B cell (primary cell): Measurements from ENCODE around the gene MNT.

Experiments used
- CTCF ChIP-seq: fragments of 200-600 bp; IDR thresholded peaks from one replicate; pipeline ENCODE4 v1.8.0; 2022; ENCODE audit warnings: antibody characterized with exemption, mild to moderate bottlenecking
- EZH2 ChIP-seq: IDR thresholded peaks from 2 replicates; pipeline ENCODE4 v1.6.1; 2012; ENCODE audit warnings: borderline replicate concordance, low read depth, mild to moderate bottlenecking, moderate library complexity, low read length; ENCODE audit not compliant: insufficient read depth, poor library complexity, severe bottlenecking

GRCh38 chr17:2344528-2344927 lies 56.3 kb downstream of the MNT start:
- TF ChIP-seq CTCF (no peak), EZH2 (no peak)
